Adrenal gland (tissue), 12 donors: Measurements from ENCODE around the gene CRHBP. TPM values are rescaled to one million over a fixed set of nuclear protein-coding genes. Genes with fewer than 3 reads are reported as not detected.
"Not testable (repeated sequence)": the region's sequence is repeated elsewhere in the genome, so short reads cannot be mapped to it uniquely, and the experiment has no call there.

ENCODE experiments used
- DNase-seq, 7 donors: peaks; one replicate each; pipeline ENCODE4 v3.0.0-alpha.2; 2019 to 2020
- H3K27ac ChIP-seq, 5 donors: fragments of 200-600 bp; sonication (generic) in 4 of 5; 1 replicate in 3 of 5; 2 replicates in 2 of 5; pipeline versions ENCODE4 v1.5.1 to v1.8.0; 2016 to 2020; ENCODE audit warnings: mild to moderate bottlenecking in 1 of 5
- H3K27me3 ChIP-seq: fragments of 200-600 bp; 2 replicates; pipeline ENCODE4 v1.8.0; 2021
- H3K36me3 ChIP-seq, 2 donors: fragments of 200-600 bp; replicated peaks in 1 of 2; 1 replicate in 1 of 2; 2 replicates in 1 of 2; pipeline versions ENCODE4 v1.5.1 to v1.8.0; 2018 to 2022
- H3K4me1 ChIP-seq, 2 donors: fragments of 200-600 bp; replicated peaks in 1 of 2; 1 replicate in 1 of 2; 2 replicates in 1 of 2; pipeline versions ENCODE4 v1.5.1 to v1.8.0; 2018 to 2021
- H3K4me3 ChIP-seq, 4 donors: fragments of 200-600 bp; sonication (generic) in 3 of 4; one replicate each; pipeline ENCODE4 v1.5.1; 2016 to 2018
- H3K9me3 ChIP-seq, 3 donors: fragments of 200-600 bp; sonication (generic) in 1 of 3; replicated peaks in 1 of 3; 1 replicate in 2 of 3; 2 replicates in 1 of 3; pipeline versions ENCODE4 v1.5.1 to v1.8.0; 2016 to 2021
- CTCF ChIP-seq, 6 experiments: fragments of 450-650 bp in 4 of 6; fragments of 200-600 bp in 2 of 6; sonication (generic) in 1 of 6; IDR thresholded peaks; 1 replicate in 5 of 6; 2 replicates in 1 of 6; pipeline versions ENCODE4 v1.5.1 to v1.8.0; 2016 to 2021; ENCODE audit warnings: antibody characterized with exemption in 6 of 6, mild to moderate bottlenecking in 2 of 6, moderate library complexity in 1 of 6
- POLR2A ChIP-seq, 2 donors: fragments of 450-650 bp; IDR thresholded peaks; one replicate each; pipeline ENCODE4 v1.6.1; 2017; ENCODE audit warnings: antibody characterized with exemption in 2 of 2, mild to moderate bottlenecking in 2 of 2, moderate library complexity in 1 of 2
- WGBS, 4 donors: extraction: QIAGEN DNeasy Blood & Tissue Kit in 2 of 4; methylation state at CpG; one replicate each; pipeline versions ENCODE4 v1.1.5 to v1.1.7; 2013 to 2017; 5-methylcytosine and 5-hydroxymethylcytosine counted together
- intact Hi-C, 2 donors: fragments of 100-400 bp; cut with DNase I; formaldehyde crosslinking; loops; one replicate each; pipeline versions ENCODE4 v1.14.1 to v1.15.0; 2022 to 2023
- polyA plus RNA-seq, 3 donors: library from polyadenylated mRNA; stranded (reverse); fragments of 200-250 nt in 2 of 3; fragments of 350-450 nt in 1 of 3; fragmentation: Illumina TruSeq in 1 of 3; extraction: RNeasy Lipid Tissue Mini Kit (QIAGEN cat#74804) in 1 of 3; gene quantifications; one replicate each; pipeline ENCODE4 v1.2.3, GENCODE V29; 2013 to 2014
- total RNA-seq, 9 donors: library from RNA; depleted of rRNA in 4 of 9; stranded (reverse); fragments of >200 nt in 4 of 9; fragments of 120-200 nt in 1 of 9; fragmentation: NEBNext Ultra II Directional in 1 of 9; extraction: Animal tissue kit (Norgen Biotek cat#: 25700) in 1 of 9; gene quantifications; one replicate each; pipeline versions ENCODE4 v1.1.0 to v1.2.4, GENCODE V29; 2013 to 2023
- donor health status: healthy with polysubstance abuse.
- donor health status: Bipolar disorder and iron deficiency.
- donor health status: DM: yes; HTN: yes; CAD: no.
- donor health status: DM: no; HTN: no; CAD: no.
- donor health status: DM: no; HTN: no; CAD: no.
- donor health status: DM: yes; HTN: yes; CAD: no.

CRHBP gene
- total and polyA plus RNA-seq, 12 donors = 13.4 to 64.1 (median 23.7) TPM

GRCh38 chr5:76982450-76982849, 29.6 kb downstream of the CRHBP start:
- H3K4me1 ChIP-seq = peaks cover 0 to 7% of the 10 kb centered on the region in 2 donors
- TF ChIP-seq CTCF (IDR thresholded peaks at IDR 0.05) (no peak), POLR2A (IDR thresholded peaks at IDR 0.05) (no peak)
- 47 to 63% (median 50%) methylated on average over 2 of the region's 2 CpGs for WGBS, 4 donors
- H3K4me3 ChIP-seq = no peak overlapping the region
- DNase-seq = no peak
- H3K36me3 ChIP-seq = no peaks in the 10 kb centered on the region
- intact Hi-C loops = no loop called here
- no peaks in the 10 kb centered on the region for H3K27me3 ChIP-seq
- no peak overlapping the region for H3K27ac ChIP-seq
- no peaks in the 10 kb centered on the region for H3K9me3 ChIP-seq

- no peaks in the 10 kb centered on the region for H3K9me3 ChIP-seq
- no peaks in the 10 kb centered on the region for H3K27me3 ChIP-seq
- TF ChIP-seq CTCF (IDR thresholded peaks at IDR 0.05) (no peak), POLR2A (IDR thresholded peaks at IDR 0.05) (no peak)
- H3K36me3 ChIP-seq = no peaks in the 10 kb centered on the region
- peaks cover 0 to 7% of the 10 kb centered on the region in 2 donors for H3K4me1 ChIP-seq
- intact Hi-C loops = no loop called here
- DNase-seq = peak in 2 of 7 donors; percentile 19 to 20
- no peak overlapping the region for H3K27ac ChIP-seq
- no peak overlapping the region for H3K4me3 ChIP-seq
- WGBS, 4 donors = 7 to 44% (median 29%) methylated on average over 3 of the region's 3 CpGs
Measured at GRCh38 chr5:76983468-76983867, 30.6 kb downstream of the CRHBP start.

DNA sequence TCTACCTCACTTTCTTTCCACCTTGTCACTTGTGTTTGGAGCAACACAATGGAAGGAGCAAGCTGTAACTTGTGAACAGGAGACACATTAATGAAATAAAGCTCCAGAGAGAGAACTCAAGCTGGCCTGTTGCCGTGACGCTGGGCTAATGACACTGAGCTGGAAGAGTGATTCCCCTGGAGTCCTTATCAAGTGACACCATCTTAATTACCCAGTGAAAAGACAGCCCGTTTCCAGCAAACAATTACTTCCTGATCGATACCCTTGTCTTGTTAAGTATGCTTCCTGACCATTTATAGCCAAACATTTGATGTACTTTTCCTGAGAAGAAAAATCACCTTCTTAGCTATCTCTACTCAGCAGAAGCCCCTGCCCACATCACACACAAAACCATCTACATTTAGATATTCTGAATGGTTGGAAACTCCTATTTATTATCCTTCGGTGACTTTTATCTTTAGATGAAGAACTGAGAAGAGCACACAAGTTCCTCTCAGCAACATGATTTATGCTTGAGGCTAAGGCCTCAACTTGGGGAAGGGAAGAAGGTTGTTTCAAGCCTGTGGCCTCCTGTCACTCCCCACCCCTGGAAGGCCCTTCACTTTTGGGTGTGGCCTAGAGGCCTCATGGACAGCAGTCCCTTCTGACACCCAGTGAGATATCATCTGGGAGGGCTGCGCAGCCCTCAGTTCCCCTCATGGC, 34.1 kb downstream of the CRHBP start:
- TF ChIP-seq CTCF (IDR thresholded peaks at IDR 0.05) = no peak
- TF ChIP-seq POLR2A (IDR thresholded peaks at IDR 0.05) = no peak
- Histone ChIP-seq H3K36me3 (no peaks in the 10 kb centered on the region), H3K9me3 (no peaks in the 10 kb centered on the region), H3K27ac (no peak overlapping the region), H3K4me3 (no peak overlapping the region), H3K27me3 (no peaks in the 10 kb centered on the region), H3K4me1 (peaks cover 0 to 7% of the 10 kb centered on the region in 2 donors)
- intact Hi-C loops = no loop called here
- DNase-seq = no peak
- 66 to 69% (median 68%) methylated on average over 6 of the region's 6 CpGs for WGBS, 4 donors

DNA sequence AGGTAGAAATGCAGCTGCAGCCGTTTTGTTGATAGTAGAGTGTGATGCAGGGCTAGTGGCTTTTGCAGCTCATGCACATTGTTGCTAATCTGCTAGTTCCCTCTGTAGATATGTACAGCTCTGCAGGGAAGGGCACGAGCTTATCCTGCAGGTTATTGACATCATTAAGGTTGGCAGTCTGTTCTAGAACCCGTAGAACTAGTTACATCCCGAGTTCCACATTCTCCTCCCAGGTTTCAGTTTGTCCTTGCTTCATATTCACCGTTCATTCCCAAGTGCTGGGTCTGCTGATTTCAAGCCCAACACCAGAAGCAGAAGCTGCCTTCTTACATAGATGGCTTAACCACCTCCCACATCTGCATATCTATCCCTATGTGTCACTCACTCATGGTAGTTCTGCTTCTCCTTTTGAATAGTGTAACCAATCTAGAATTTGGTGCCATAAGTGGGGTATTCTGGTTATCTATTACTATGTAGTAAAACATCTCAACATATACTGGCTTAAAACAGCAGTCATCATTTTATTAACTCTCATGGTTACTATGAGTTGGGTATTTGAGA, 38.1 kb downstream of the CRHBP start:
- Histone ChIP-seq H3K4me1 (no peaks in the 10 kb centered on the region), H3K4me3 (no peak overlapping the region), H3K36me3 (no peaks in the 10 kb centered on the region), H3K9me3 (no peaks in the 10 kb centered on the region), H3K27me3 (no peaks in the 10 kb centered on the region), H3K27ac (no peak overlapping the region)
- DNase-seq = no peak
- intact Hi-C loops = no loop called here
- TF ChIP-seq CTCF (IDR thresholded peaks at IDR 0.05) (no peak), POLR2A (IDR thresholded peaks at IDR 0.05) (no peak)
- 79 to 87% (median 83%) methylated on average over 5 of the region's 5 CpGs for WGBS, 4 donors

GRCh38 chr5:76993436-76993835, 40.6 kb downstream of the CRHBP start:
- H3K27me3 ChIP-seq, H3K4me3 ChIP-seq, H3K9me3 ChIP-seq, intact Hi-C loops, H3K27ac ChIP-seq, H3K4me1 ChIP-seq, DNase-seq, H3K36me3 ChIP-seq: not testable (repeated sequence)
- WGBS, 4 donors = 86 to 90% (median 88%) methylated on average over 9 of the region's 9 CpGs
